Skin epidermis (tissue), 12 donors: ENCODE results near the gene SCG2.
"Not testable (repeated sequence)": the region's sequence is repeated elsewhere in the genome, so short reads cannot be mapped to it uniquely, and the experiment has no call there.

Experiments
- H3K27ac ChIP-seq, 21 experiments: fragments of 200-600 bp; sonication (generic) in 11 of 21; one replicate each; pipeline ENCODE4 v1.5.0; 2020; ENCODE audit warnings: mild to moderate bottlenecking in 3 of 21, inconsistent platforms in 2 of 21, moderate library complexity in 2 of 21
- H3K4me3 ChIP-seq, 7 experiments: fragments of 200-600 bp; sonication (generic) in 2 of 7; one replicate each; pipeline ENCODE4 v1.5.0; 2020; ENCODE audit warnings: inconsistent platforms in 2 of 7, mild to moderate bottlenecking in 2 of 7, moderate library complexity in 1 of 7

The SCG2 gene

GRCh38 chr2:223613017-223613950 is 11.1 kb upstream of the SCG2 start:
- H3K27ac ChIP-seq: peak overlapping the region in 14 of 21 experiments; percentile 13 to 71 (median 36)
- H3K4me3 ChIP-seq: peak overlapping the region in 3 of 7 experiments; percentile 1 to 23 (median 9)

- Histone ChIP-seq H3K4me3 (peak overlapping the region in 2 of 7 experiments; percentile 9 to 23), H3K27ac (peak overlapping the region in 11 of 21 experiments; percentile 10 to 71 (median 33))
These were observed 10.3 kb upstream of the SCG2 start for GRCh38 chr2:223612501-223612900.

GRCh38 chr2:223611061-223611460 is 8.9 kb upstream of the SCG2 start:
- Histone ChIP-seq H3K27ac (no peak overlapping the region), H3K4me3 (no peak overlapping the region)

GRCh38 chr2:223607476-223607875 is 5.3 kb upstream of the SCG2 start:
- H3K27ac ChIP-seq: no peak overlapping the region
- no peak overlapping the region for H3K4me3 ChIP-seq

GRCh38 chr2:223606946-223607345 is 4.8 kb upstream of the SCG2 start:
- Histone ChIP-seq H3K27ac (no peak overlapping the region), H3K4me3 (no peak overlapping the region)

GRCh38 chr2:223604231-223604630 is 2.1 kb upstream of the SCG2 start:
- H3K27ac ChIP-seq: no peak overlapping the region
- H3K4me3 ChIP-seq: no peak overlapping the region

- H3K27ac ChIP-seq: no peak overlapping the region
- H3K4me3 ChIP-seq: no peak overlapping the region
These were observed 811 bp upstream of the SCG2 start for GRCh38 chr2:223602972-223603371.

GRCh38 chr2:223601018-223601417 is 1.1 kb downstream of the SCG2 start:
- H3K4me3 ChIP-seq: no peak overlapping the region
- H3K27ac ChIP-seq: no peak overlapping the region

GRCh38 chr2:223599640-223600380 is 2.4 kb downstream of the SCG2 start:
- no peak overlapping the region for H3K4me3 ChIP-seq

GRCh38 chr2:223598994-223599639 is 3.0 kb downstream of the SCG2 start:
- peak overlapping the region in 7 of 21 experiments; percentile 2 to 80 (median 31) for H3K27ac ChIP-seq
- H3K4me3 ChIP-seq: no peak overlapping the region

More at GRCh38 chr2:223599640-223600380, 2.4 kb downstream of the SCG2 start:
- peak overlapping the region in 1 of 21 experiments; percentile 80 for H3K27ac ChIP-seq

GRCh38 chr2:223597076-223597475 is 5.1 kb downstream of the SCG2 start:
- Histone ChIP-seq H3K4me3 (no peak overlapping the region), H3K27ac (no peak overlapping the region)

GRCh38 chr2:223596208-223596607 is 6.0 kb downstream of the SCG2 start:
- Histone ChIP-seq H3K27ac (no peak overlapping the region), H3K4me3 (no peak overlapping the region)

GRCh38 chr2:223594831-223595230 is 7.3 kb downstream of the SCG2 start:
- Histone ChIP-seq H3K4me3 (no peak overlapping the region), H3K27ac (no peak overlapping the region)

- Histone ChIP-seq H3K27ac (no peak overlapping the region), H3K4me3 (no peak overlapping the region)
These were observed 7.9 kb downstream of the SCG2 start for GRCh38 chr2:223594259-223594658.

GRCh38 chr2:223592689-223593088 is 9.5 kb downstream of the SCG2 start:
- H3K27ac ChIP-seq, H3K4me3 ChIP-seq: not testable (repeated sequence)

- Histone ChIP-seq H3K27ac (no peak overlapping the region), H3K4me3 (no peak overlapping the region)
These were observed 10.6 kb downstream of the SCG2 start for GRCh38 chr2:223591596-223591995.

- Histone ChIP-seq H3K4me3 (no peak overlapping the region), H3K27ac (no peak overlapping the region)
These were observed 11.2 kb downstream of the SCG2 start for GRCh38 chr2:223590964-223591363.

GRCh38 chr2:223589901-223590300 is 12.3 kb downstream of the SCG2 start:
- H3K4me3 ChIP-seq: no peak overlapping the region
- H3K27ac ChIP-seq: no peak overlapping the region

- no peak overlapping the region for H3K4me3 ChIP-seq
- H3K27ac ChIP-seq: no peak overlapping the region
These were observed 13.9 kb downstream of the SCG2 start for GRCh38 chr2:223588251-223588650.

GRCh38 chr2:223587301-223587700 is 14.9 kb downstream of the SCG2 start:
- H3K27ac ChIP-seq: no peak overlapping the region
- no peak overlapping the region for H3K4me3 ChIP-seq
